22Rv1 (cell line): ENCODE data around the gene NLRC5.

ENCODE experiments used
- CTCF ChIP-seq: fragments of 450-650 bp; IDR thresholded peaks from 2 replicates; pipeline ENCODE4 v1.5.1; 2017; ENCODE audit warnings: mild to moderate bottlenecking
- ZFX ChIP-seq: fragments of 450-650 bp; IDR thresholded peaks from 2 replicates; pipeline ENCODE4 v1.6.1; 2017; ENCODE audit warnings: antibody characterized with exemption, borderline replicate concordance

GRCh38 chr16:57105184-57105583 is 115.8 kb downstream of the NLRC5 start:
- no peak for TF ChIP-seq CTCF
- no peak for TF ChIP-seq ZFX
